WI38 (cell line): ENCODE results near the gene CTF1.
A peak's percentile ranks its signal among the peaks of the same experiment; 100 is the strongest.
"Not testable (repeated sequence)": the region's sequence is repeated elsewhere in the genome, so short reads cannot be mapped to it uniquely, and the experiment has no call there.

Experiments used
- H3K4me3 ChIP-seq: 2 replicates; pipeline ENCODE4 v1.5.1; 2011; ENCODE audit warnings: low read depth, mild to moderate bottlenecking, control low read depth, low read length
- TF ChIP-seq, protein P1 (sequence below): IDR thresholded peaks from 2 replicates; pipeline ENCODE4 v1.5.1; 2012; ENCODE audit warnings: low read depth, mild to moderate bottlenecking, control low read depth, low read length

The CTF1 gene

DNA sequence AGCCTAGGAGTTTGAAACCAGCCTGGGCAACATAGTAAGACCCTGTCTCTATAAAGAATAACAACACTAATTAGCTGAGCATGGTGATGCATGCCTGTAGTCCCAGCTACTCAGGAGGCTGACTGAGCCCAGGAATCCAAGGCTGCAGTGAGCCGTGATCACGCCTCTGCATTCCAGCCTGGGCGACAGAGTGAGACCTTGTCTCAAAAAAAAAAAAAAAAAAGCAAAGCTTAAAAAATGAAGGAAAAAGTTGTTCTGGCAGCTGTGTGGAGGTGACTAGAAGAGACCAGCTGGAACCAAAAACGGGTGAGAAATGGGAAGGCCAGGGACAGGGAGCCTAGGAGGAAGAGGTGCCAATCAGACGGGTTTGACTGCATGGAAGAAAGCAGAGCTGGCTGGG is 6.7 kb upstream of the CTF1 start:
- TF ChIP-seq, protein P1, sequence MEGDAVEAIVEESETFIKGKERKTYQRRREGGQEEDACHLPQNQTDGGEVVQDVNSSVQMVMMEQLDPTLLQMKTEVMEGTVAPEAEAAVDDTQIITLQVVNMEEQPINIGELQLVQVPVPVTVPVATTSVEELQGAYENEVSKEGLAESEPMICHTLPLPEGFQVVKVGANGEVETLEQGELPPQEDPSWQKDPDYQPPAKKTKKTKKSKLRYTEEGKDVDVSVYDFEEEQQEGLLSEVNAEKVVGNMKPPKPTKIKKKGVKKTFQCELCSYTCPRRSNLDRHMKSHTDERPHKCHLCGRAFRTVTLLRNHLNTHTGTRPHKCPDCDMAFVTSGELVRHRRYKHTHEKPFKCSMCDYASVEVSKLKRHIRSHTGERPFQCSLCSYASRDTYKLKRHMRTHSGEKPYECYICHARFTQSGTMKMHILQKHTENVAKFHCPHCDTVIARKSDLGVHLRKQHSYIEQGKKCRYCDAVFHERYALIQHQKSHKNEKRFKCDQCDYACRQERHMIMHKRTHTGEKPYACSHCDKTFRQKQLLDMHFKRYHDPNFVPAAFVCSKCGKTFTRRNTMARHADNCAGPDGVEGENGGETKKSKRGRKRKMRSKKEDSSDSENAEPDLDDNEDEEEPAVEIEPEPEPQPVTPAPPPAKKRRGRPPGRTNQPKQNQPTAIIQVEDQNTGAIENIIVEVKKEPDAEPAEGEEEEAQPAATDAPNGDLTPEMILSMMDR = no peak

DNA sequence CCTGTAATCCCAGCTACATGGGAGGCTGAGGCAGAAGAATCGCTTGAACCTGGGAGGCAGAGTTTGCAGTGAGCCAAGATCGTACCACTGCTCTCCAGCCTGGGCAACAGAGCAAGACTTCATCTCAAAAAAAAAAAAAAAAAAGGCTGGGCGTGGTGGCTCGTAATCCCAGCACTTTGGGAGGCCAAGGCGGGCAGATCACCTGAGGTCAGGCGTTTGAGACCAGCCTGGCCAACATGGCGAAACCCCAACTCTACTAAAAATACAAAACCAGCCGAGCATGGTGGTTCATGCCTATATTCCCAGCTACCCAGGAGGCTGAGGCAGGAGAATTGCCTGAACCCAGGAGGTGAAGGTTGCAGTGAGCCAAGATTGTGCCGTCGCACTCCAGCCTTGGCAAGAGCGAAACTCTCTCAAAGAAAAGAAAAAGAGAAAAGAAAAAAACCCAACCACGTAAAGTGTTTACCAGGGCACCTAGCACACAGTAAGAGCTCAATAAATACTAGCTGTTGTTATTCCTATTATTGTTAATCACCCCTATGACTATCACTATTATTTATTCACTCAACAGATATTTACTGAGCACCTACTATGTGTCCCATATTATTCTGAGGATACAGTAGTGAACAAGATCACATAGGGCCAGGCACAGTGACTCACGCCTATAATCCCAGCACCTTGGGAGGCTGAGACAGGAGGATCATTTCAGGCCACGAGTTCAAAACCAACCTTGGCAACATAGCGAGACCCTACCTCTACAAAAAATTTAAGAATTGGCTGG is 5.2 kb upstream of the CTF1 start:
- not testable (repeated sequence) for H3K4me3 ChIP-seq

More for the DNA sequence above, 6.7 kb upstream of the CTF1 start:
- H3K4me3 ChIP-seq = no peak overlapping the region

DNA sequence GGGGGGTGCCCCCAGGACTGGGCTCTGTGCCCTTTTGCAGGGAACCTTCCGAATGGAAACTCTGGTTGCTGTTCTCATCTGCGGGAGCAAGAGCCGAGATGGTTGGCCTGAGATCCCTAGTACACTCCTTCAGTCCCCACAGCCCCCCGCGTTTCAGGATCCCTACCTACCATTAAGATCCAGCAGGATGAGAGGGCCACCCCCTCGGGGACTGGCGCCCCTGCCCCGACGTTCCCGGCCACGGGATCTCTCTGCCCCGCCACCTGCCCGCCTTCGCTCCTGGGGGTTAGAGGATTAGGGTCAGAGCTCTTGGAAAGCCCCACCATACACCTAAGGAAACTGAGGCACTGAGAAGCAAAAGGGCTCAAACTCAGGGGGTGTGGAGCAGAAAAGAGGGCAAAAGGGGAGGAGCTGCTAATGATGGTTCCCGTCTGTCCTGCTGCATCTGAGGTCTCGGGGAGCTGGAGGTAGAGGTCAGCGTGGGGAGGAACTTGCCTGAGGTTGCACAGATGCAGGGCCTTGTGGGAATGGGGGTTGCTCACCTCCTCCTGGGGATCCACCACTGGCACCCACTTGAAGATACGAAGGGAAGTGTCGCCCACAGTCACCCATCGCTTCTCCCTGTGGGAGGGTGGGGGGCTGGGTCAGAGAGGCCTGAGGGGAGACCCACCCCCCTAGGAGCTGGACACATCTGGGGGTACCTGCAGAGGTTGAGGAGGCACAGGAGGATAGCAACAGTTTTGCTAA is 3.6 kb upstream of the CTF1 start:
- peak overlapping the region; percentile 86 for H3K4me3 ChIP-seq
- TF ChIP-seq, protein P1 = no peak

DNA sequence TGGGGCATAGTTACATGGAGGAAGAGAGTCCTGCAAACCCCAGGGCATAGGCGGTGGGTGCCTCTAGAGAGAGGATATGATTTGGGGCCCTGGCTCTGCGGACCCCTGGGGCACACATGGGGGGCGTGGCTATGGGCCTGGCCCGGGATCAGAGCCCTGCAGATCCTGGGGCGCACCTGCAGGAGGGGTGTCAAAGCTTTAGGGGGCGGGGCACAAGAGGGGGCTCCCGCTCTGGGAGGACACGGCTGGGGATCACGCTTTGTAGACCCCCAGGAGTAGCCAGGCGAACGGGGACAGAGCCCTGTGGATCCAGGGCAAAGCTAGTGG is 3.0 kb upstream of the CTF1 start:
- H3K4me3 ChIP-seq = peak overlapping the region; percentile 86
- TF ChIP-seq, protein P1 = no peak

DNA sequence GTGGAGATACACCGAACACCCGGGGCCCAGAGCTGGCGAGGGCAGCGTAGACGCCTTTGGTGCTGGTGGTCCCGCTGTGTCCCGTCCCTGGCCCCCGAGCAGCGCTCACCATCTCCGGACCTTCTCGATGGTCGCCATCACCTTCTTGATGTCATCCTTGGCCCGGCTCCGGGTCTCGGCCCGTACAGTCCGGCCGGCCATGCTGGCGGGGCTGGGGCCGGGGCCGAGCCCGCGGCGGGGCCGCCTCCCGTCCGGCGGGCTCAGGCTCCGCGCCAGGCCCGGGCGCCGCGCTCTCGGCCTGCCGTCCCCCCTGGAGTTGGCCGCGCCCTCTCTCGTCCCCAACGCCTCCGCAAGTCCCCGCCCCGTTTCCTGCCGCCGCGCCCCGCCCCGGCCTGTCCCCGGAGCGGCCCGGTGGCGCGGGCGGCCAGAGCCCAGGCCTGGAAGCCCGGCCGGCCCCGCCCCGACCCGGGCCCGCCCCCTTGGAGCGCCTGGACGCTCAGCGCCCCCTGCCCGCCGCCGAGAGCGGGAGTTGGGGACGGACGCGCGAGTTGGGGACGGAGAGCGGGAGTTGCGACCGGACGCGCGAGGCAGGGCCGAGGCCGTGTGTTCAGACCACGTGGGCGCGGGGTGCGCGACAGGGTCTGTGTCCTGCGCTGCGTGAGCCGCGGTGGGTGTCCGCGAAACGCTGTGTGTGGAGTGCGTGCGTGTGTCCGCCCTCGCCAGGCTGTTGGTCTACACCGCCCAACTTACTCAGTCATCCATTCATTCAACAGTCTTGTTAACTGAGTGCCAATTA is 2.5 kb upstream of the CTF1 start, which contains the start of gene BCL7C:
BCL7C (minus strand) TSS at position 334 of the 796 bp plus-strand sequence; CDS start at position 201, 133 bp downstream.
- TF ChIP-seq, protein P1 = peak; percentile 30; the same call in 1 of the 2 replicates

GRCh38 chr16:30894540-30895368 is 1.7 kb upstream of the CTF1 start:
- peak overlapping the region; percentile 37 for H3K4me3 ChIP-seq
- TF ChIP-seq, protein P1 = no peak

More for the DNA sequence above, 2.5 kb upstream of the CTF1 start, which contains the start of gene BCL7C:
- H3K4me3 ChIP-seq = peak within 1 kb of the TSS; percentile 86
